ENCODE measurements around the gene SH3BP2.

The SH3BP2 gene

DNA sequence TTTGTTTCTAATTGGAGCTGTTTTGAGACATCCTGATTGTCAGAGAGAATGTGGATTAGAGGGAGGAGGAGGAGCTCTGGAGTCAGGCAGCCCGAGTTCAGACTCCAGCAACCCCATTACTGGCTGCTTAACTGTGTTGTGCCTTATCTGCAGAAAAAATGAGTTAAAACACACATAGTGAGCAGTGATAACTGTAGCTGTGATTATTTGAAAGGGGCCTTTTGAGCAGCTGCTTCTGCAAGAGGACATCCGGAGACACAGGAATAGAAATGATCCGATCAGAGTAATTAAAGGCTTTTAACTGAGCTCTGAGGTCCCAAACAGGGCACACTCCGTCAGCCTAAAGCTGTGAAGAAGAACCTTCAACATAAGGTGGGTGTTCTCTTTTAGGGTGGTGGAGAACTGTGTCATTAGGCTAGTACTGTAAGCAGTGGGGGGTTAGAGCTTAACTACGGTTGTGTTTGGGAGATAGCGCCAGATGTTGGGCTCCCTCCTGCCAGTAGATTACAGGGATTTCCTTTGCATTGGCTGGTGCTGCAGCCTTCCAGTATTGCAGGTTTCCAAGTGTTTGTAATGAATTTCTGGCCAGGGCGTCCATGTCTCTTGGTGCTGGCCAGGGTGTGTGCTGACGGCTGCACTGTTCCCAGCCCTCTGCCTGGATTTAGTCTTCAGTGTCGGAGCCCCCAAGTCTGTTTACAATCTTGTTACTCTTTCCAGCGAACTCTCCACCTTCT lies 75.0 kb downstream of the SH3BP2 start:
- Mint-ChIP-seq H3K27me3 (no peaks in the 10 kb centered on the region), H3K4me1 (ENCODE audit: low read depth in 2 of 2) (peaks cover 45 to 74% of the 10 kb centered on the region in 2 donors), H3K27ac (peak overlapping the region; percentile 57 to 59), H3K36me3 (ENCODE audit: insufficient read depth) (peaks cover 9% of the 10 kb centered on the region), H3K9me3 (no peaks in the 10 kb centered on the region), H3K4me3 (no peak overlapping the region)
- ATAC-seq (replicated peaks) (no peak), DNase-seq (no peak)

- H3K4me3 Mint-ChIP-seq = no peak overlapping the region
- peaks cover 9% of the 10 kb centered on the region for H3K36me3 Mint-ChIP-seq (ENCODE audit: insufficient read depth)
- peak overlapping the region; percentile 59 to 86 for H3K27ac Mint-ChIP-seq
- H3K27me3 Mint-ChIP-seq = no peaks in the 10 kb centered on the region
- peaks cover 42 to 72% of the 10 kb centered on the region in 2 donors for H3K4me1 Mint-ChIP-seq (ENCODE audit: low read depth in 2 of 2)
- no peak for ATAC-seq (replicated peaks)
- no peaks in the 10 kb centered on the region for H3K9me3 Mint-ChIP-seq
- no peak for DNase-seq
Measured at GRCh38 chr4:2868877-2869487, 76.1 kb downstream of the SH3BP2 start.

GRCh38 chr4:2869659-2870058 lies 76.8 kb downstream of the SH3BP2 start:
- no peaks in the 10 kb centered on the region for H3K9me3 Mint-ChIP-seq
- no peak for ATAC-seq (replicated peaks)
- peaks cover 42 to 69% of the 10 kb centered on the region in 2 donors for H3K4me1 Mint-ChIP-seq (ENCODE audit: low read depth in 2 of 2)
- peaks cover 9% of the 10 kb centered on the region for H3K36me3 Mint-ChIP-seq (ENCODE audit: insufficient read depth)
- H3K4me3 Mint-ChIP-seq = no peak overlapping the region
- no peak for DNase-seq
- H3K27me3 Mint-ChIP-seq = no peaks in the 10 kb centered on the region
- H3K27ac Mint-ChIP-seq = peak overlapping the region; percentile 59 to 86

GRCh38 chr4:2870082-2870481 lies 77.2 kb downstream of the SH3BP2 start:
- ATAC-seq (replicated peaks) = no peak
- no peak for DNase-seq
- H3K9me3 Mint-ChIP-seq = no peaks in the 10 kb centered on the region
- H3K27ac Mint-ChIP-seq = peak overlapping the region; percentile 59 to 86
- H3K27me3 Mint-ChIP-seq = no peaks in the 10 kb centered on the region
- peaks cover 42 to 66% of the 10 kb centered on the region in 2 donors for H3K4me1 Mint-ChIP-seq (ENCODE audit: low read depth in 2 of 2)
- H3K4me3 Mint-ChIP-seq = no peak overlapping the region
- peaks cover 9% of the 10 kb centered on the region for H3K36me3 Mint-ChIP-seq (ENCODE audit: insufficient read depth)

- Mint-ChIP-seq H3K27me3 (no peaks in the 10 kb centered on the region), H3K4me3 (peak overlapping the region in 1 of 2 donors; percentile 51), H3K4me1 (ENCODE audit: low read depth in 2 of 2) (peaks cover 41 to 65% of the 10 kb centered on the region in 2 donors), H3K9me3 (no peaks in the 10 kb centered on the region), H3K27ac (peak overlapping the region; percentile 59 to 86), H3K36me3 (ENCODE audit: insufficient read depth) (peaks cover 17% of the 10 kb centered on the region)
- peak; percentile 26 for ATAC-seq (replicated peaks)
- no peak for DNase-seq
Measured at GRCh38 chr4:2871466-2871865, 78.6 kb downstream of the SH3BP2 start.

- Mint-ChIP-seq H3K9me3 (no peaks in the 10 kb centered on the region), H3K4me1 (ENCODE audit: low read depth in 2 of 2) (peaks cover 38 to 62% of the 10 kb centered on the region in 2 donors), H3K27ac (peak overlapping the region; percentile 59 to 86), H3K4me3 (peak overlapping the region in 1 of 2 donors; percentile 51), H3K27me3 (no peaks in the 10 kb centered on the region), H3K36me3 (ENCODE audit: insufficient read depth) (peaks cover 21% of the 10 kb centered on the region)
- DNase-seq (no peak), ATAC-seq (replicated peaks) (peak; percentile 24)
Measured at GRCh38 chr4:2871911-2872310, 79.0 kb downstream of the SH3BP2 start.

DNA sequence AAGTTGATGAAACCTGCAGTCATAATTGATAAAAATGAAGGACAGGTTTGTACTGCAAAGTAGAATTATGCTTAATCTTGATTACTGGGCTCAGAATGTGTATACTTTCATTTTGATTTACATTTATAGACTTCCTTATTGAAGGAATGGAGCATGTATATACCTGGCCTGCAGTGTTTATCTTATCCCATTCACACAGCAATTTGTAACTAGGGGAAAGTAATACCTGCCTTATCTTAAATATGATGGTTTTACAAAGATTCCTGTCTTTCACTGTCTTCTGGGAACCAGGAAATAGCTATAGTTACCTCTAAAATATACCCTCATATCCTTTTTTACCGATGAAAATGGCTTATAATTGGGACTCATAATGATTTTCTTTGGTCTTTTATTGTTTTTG lies 80.4 kb downstream of the SH3BP2 start:
- Mint-ChIP-seq H3K27me3 (no peaks in the 10 kb centered on the region), H3K4me1 (ENCODE audit: low read depth in 2 of 2) (peaks cover 32 to 56% of the 10 kb centered on the region in 2 donors), H3K9me3 (no peaks in the 10 kb centered on the region), H3K27ac (peak overlapping the region; percentile 65 to 66), H3K4me3 (no peak overlapping the region), H3K36me3 (ENCODE audit: insufficient read depth) (peaks cover 24% of the 10 kb centered on the region)
- ATAC-seq (replicated peaks) (no peak), DNase-seq (no peak)

GRCh38 chr4:2874861-2875260 lies 82.0 kb downstream of the SH3BP2 start:
- Mint-ChIP-seq H3K4me1 (ENCODE audit: low read depth in 2 of 2) (peaks cover 25 to 55% of the 10 kb centered on the region in 2 donors), H3K27ac (no peak overlapping the region), H3K36me3 (ENCODE audit: insufficient read depth) (peaks cover 29% of the 10 kb centered on the region), H3K27me3 (no peaks in the 10 kb centered on the region), H3K9me3 (no peaks in the 10 kb centered on the region), H3K4me3 (no peak overlapping the region)
- ATAC-seq (replicated peaks) (no peak), DNase-seq (no peak)

GRCh38 chr4:2875556-2875955 lies 82.7 kb downstream of the SH3BP2 start:
- Mint-ChIP-seq H3K4me1 (ENCODE audit: low read depth in 2 of 2) (peaks cover 22 to 51% of the 10 kb centered on the region in 2 donors), H3K27ac (no peak overlapping the region), H3K9me3 (no peaks in the 10 kb centered on the region), H3K4me3 (no peak overlapping the region), H3K27me3 (no peaks in the 10 kb centered on the region), H3K36me3 (ENCODE audit: insufficient read depth) (peaks cover 35% of the 10 kb centered on the region)
- ATAC-seq (replicated peaks) = no peak
- no peak for DNase-seq

DNA sequence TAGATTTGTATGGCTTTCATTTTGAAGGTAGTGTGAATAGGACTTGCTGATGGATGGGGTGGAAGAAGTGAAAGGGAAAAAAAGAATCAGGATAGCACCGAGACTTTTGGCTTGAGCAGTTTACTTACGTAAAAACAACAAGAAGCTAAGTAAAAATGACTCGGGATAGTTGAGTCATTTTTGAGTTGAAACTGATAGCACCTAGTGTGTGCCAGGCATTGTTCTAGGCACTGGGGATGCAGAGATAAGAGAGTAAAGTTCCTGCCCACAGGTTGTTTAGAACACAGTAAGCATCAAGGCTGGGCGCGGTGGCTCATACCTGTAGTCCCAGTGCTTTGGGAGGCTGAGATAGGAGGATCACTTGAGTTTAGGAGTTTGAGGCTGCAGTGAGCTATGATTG lies 85.5 kb downstream of the SH3BP2 start:
- no peaks in the 10 kb centered on the region for H3K9me3 Mint-ChIP-seq
- H3K27me3 Mint-ChIP-seq = no peaks in the 10 kb centered on the region
- H3K4me1 Mint-ChIP-seq (ENCODE audit: low read depth in 2 of 2) = peaks cover 12 to 39% of the 10 kb centered on the region in 2 donors
- peak overlapping the region; percentile 50 to 71 for H3K27ac Mint-ChIP-seq
- H3K4me3 Mint-ChIP-seq = no peak overlapping the region
- H3K36me3 Mint-ChIP-seq (ENCODE audit: insufficient read depth) = peaks cover 52% of the 10 kb centered on the region
- ATAC-seq (replicated peaks) (no peak), DNase-seq (no peak)

- ATAC-seq (replicated peaks) (no peak), DNase-seq (no peak)
- Mint-ChIP-seq H3K27ac (peak overlapping the region; percentile 71 to 73), H3K4me3 (no peak overlapping the region), H3K27me3 (no peaks in the 10 kb centered on the region), H3K9me3 (no peaks in the 10 kb centered on the region), H3K36me3 (ENCODE audit: insufficient read depth) (peaks cover 59% of the 10 kb centered on the region), H3K4me1 (ENCODE audit: low read depth in 2 of 2) (peaks cover 11 to 41% of the 10 kb centered on the region in 2 donors)
Measured at GRCh38 chr4:2879026-2879425, 86.1 kb downstream of the SH3BP2 start.

GRCh38 chr4:2881431-2881830 lies 88.5 kb downstream of the SH3BP2 start:
- Mint-ChIP-seq H3K27ac (no peak overlapping the region), H3K36me3 (ENCODE audit: insufficient read depth) (peaks cover 76% of the 10 kb centered on the region)
- DNase-seq = no peak

GRCh38 chr4:2882341-2882740 lies 89.5 kb downstream of the SH3BP2 start:
- H3K27me3 Mint-ChIP-seq = no peaks in the 10 kb centered on the region
- DNase-seq (no peak), ATAC-seq (replicated peaks) (no peak)
- no peak overlapping the region for H3K4me3 Mint-ChIP-seq
- H3K9me3 Mint-ChIP-seq = no peaks in the 10 kb centered on the region
- peaks cover 76% of the 10 kb centered on the region for H3K36me3 Mint-ChIP-seq (ENCODE audit: insufficient read depth)
- H3K4me1 Mint-ChIP-seq (ENCODE audit: low read depth in 2 of 2) = peaks cover 12 to 38% of the 10 kb centered on the region in 2 donors
- H3K27ac Mint-ChIP-seq = no peak overlapping the region

More at GRCh38 chr4:2881431-2881830, 88.5 kb downstream of the SH3BP2 start:
- Mint-ChIP-seq H3K27me3 (no peaks in the 10 kb centered on the region), H3K4me3 (no peak overlapping the region), H3K4me1 (ENCODE audit: low read depth in 2 of 2) (peaks cover 10 to 30% of the 10 kb centered on the region in 2 donors), H3K9me3 (no peaks in the 10 kb centered on the region)
- no peak for ATAC-seq (replicated peaks)

GRCh38 chr4:2886161-2886560 lies 93.3 kb downstream of the SH3BP2 start:
- DNase-seq = no peak
- H3K4me3 Mint-ChIP-seq = no peak overlapping the region
- H3K27me3 Mint-ChIP-seq = no peaks in the 10 kb centered on the region
- no peaks in the 10 kb centered on the region for H3K9me3 Mint-ChIP-seq
- no peak for ATAC-seq (replicated peaks)
- peak overlapping the region in 1 of 2 donors; percentile 20 for H3K27ac Mint-ChIP-seq
- H3K4me1 Mint-ChIP-seq (ENCODE audit: low read depth in 2 of 2) = peaks cover 5 to 20% of the 10 kb centered on the region in 2 donors
- H3K36me3 Mint-ChIP-seq (ENCODE audit: insufficient read depth) = peaks cover 74% of the 10 kb centered on the region

Measured in effector memory CD8-positive, alpha-beta T cell (primary cell).